WTC11 (cell line): ENCODE results near the gene LRRN3. TPM values are rescaled to one million over a fixed set of nuclear protein-coding genes. Genes with fewer than 3 reads are reported as not detected.

Source experiments
- ATAC-seq: fragments of 200-7000 bp; cut with Tn5 transposase; 2 replicates; pipeline ENCODE4 v1.10.0; 2021; ENCODE audit warnings: mild to moderate bottlenecking, moderate library complexity
- Bru-seq: library from RNA; stranded (reverse); fragments of 400-500 nt; gene quantifications from one replicate; lab custom pipeline; 2021; lab: Mats Ljungman, UMichigan
- CTCF ChIA-PET: fragments of 300-600 bp; sonication (Branson Sonifier 250); formaldehyde crosslinking; loops from one replicate; lab custom pipeline; 2021; ENCODE audit warnings: antibody characterized with exemption; lab: Charles Lee
- POLR2A ChIA-PET: fragments of 350-600 bp; sonication (Branson Sonifier 250); formaldehyde crosslinking; loops from one replicate; lab custom pipeline; 2021; ENCODE audit warnings: antibody characterized with exemption; lab: Charles Lee
- DNase-seq: peaks from one replicate; pipeline ENCODE4 v3.0.0; 2021; ENCODE audit warnings: low spot score
- H3K27ac Mint-ChIP-seq: 2 replicates; pipeline ENCODE4 v1.8.0; 2021; ENCODE audit warnings: mixed read lengths
- H3K27me3 Mint-ChIP-seq: 2 replicates; pipeline ENCODE4 v1.8.0; 2021; ENCODE audit warnings: low read depth, mild to moderate bottlenecking, moderate library complexity, mixed read lengths
- H3K36me3 Mint-ChIP-seq: 2 replicates; pipeline ENCODE4 v1.8.0; 2021; ENCODE audit warnings: mixed read lengths
- H3K4me1 Mint-ChIP-seq: 2 replicates; pipeline ENCODE4 v1.8.0; 2022; ENCODE audit warnings: mixed read lengths
- H3K4me3 Mint-ChIP-seq: 2 replicates; pipeline ENCODE4 v1.8.0; 2021; ENCODE audit warnings: mild to moderate bottlenecking, moderate library complexity, mixed read lengths
- H3K9me3 Mint-ChIP-seq: 2 replicates; pipeline ENCODE4 v1.8.0; 2021; ENCODE audit warnings: mixed read lengths
- CBFB ChIP-seq: sonication (generic); formaldehyde crosslinking; IDR thresholded peaks from 2 replicates; pipeline ENCODE4 v1.8.1; 2022; ENCODE audit warnings: mild to moderate bottlenecking, low read depth, missing genetic modification reagents
- CDX4 ChIP-seq: fragments of 250-450 bp; sonication (Bioruptor Pico); IDR thresholded peaks from 2 replicates; pipeline ENCODE4 v1.9.0; 2021; ENCODE audit warnings: moderate library complexity, mild to moderate bottlenecking, inconsistent platforms, borderline replicate concordance
- CREB1 ChIP-seq: sonication (generic); formaldehyde crosslinking; IDR thresholded peaks from 2 replicates; pipeline ENCODE4 v1.8.0; 2023; ENCODE audit warnings: mild to moderate bottlenecking, missing genetic modification reagents
- E2F1 ChIP-seq: sonication (generic); formaldehyde crosslinking; IDR thresholded peaks from 2 replicates; pipeline ENCODE4 v1.8.0; 2022; ENCODE audit warnings: mild to moderate bottlenecking, missing genetic modification reagents
- ELF4 ChIP-seq: sonication (generic); formaldehyde crosslinking; IDR thresholded peaks from 2 replicates; pipeline ENCODE4 v1.8.1; 2022; ENCODE audit warnings: low read depth, mild to moderate bottlenecking, moderate library complexity, missing genetic modification reagents
- EMX1 ChIP-seq: fragments of 250-450 bp; sonication (Bioruptor Pico); IDR thresholded peaks from 2 replicates; pipeline ENCODE4 v1.8.0; 2021; ENCODE audit warnings: mild to moderate bottlenecking
- FOXP1 ChIP-seq: sonication (generic); formaldehyde crosslinking; IDR thresholded peaks from 2 replicates; pipeline ENCODE4 v1.8.0; 2022; ENCODE audit warnings: missing genetic modification reagents, mild to moderate bottlenecking, moderate library complexity, borderline replicate concordance
- HMGA2 ChIP-seq: fragments of 250-450 bp; sonication (Bioruptor Pico); IDR thresholded peaks from 2 replicates; pipeline ENCODE4 v1.4.0; 2021; ENCODE audit warnings: mild to moderate bottlenecking, moderate library complexity
- KAT7 ChIP-seq: sonication (generic); formaldehyde crosslinking; IDR thresholded peaks from 2 replicates; pipeline ENCODE4 v1.8.1; 2023; ENCODE audit warnings: missing genetic modification reagents, mild to moderate bottlenecking, borderline replicate concordance
- NFATC4 ChIP-seq: fragments of 250-450 bp; sonication (Bioruptor Pico); IDR thresholded peaks from 2 replicates; pipeline ENCODE4 v1.9.0; 2021; ENCODE audit warnings: mild to moderate bottlenecking
- NFYB ChIP-seq: sonication (generic); formaldehyde crosslinking; conservative IDR thresholded peaks from 2 replicates; pipeline ENCODE4 v1.8.0; 2022; ENCODE audit warnings: low read depth, missing genetic modification reagents
- PRRX2 ChIP-seq: fragments of 250-450 bp; sonication (Bioruptor Pico); IDR thresholded peaks from 2 replicates; pipeline ENCODE4 v1.8.0; 2021; ENCODE audit warnings: mild to moderate bottlenecking
- RELA ChIP-seq: sonication (generic); formaldehyde crosslinking; IDR thresholded peaks from 2 replicates; pipeline ENCODE4 v1.8.1; 2022; ENCODE audit warnings: missing genetic modification reagents, mild to moderate bottlenecking, borderline replicate concordance
- RORB ChIP-seq: fragments of 250-450 bp; sonication (Bioruptor Pico); IDR thresholded peaks from 2 replicates; pipeline ENCODE4 v1.9.0; 2021; ENCODE audit warnings: mild to moderate bottlenecking
- TP53 ChIP-seq: sonication (generic); formaldehyde crosslinking; IDR thresholded peaks from 2 replicates; pipeline ENCODE4 v1.8.1; 2023; ENCODE audit warnings: mild to moderate bottlenecking, missing genetic modification reagents
- USF1 ChIP-seq: sonication (generic); formaldehyde crosslinking; IDR thresholded peaks from 2 replicates; pipeline ENCODE4 v1.8.0; 2022; ENCODE audit warnings: mild to moderate bottlenecking, missing genetic modification reagents
- ZBTB43 ChIP-seq: sonication (generic); formaldehyde crosslinking; IDR thresholded peaks from 2 replicates; pipeline ENCODE4 v1.8.1; 2023; ENCODE audit warnings: mild to moderate bottlenecking, missing genetic modification reagents
- ZNF121 ChIP-seq: sonication (generic); formaldehyde crosslinking; IDR thresholded peaks from 2 replicates; pipeline ENCODE4 v1.8.0; 2023; ENCODE audit warnings: missing genetic modification reagents
- ZNF263 ChIP-seq: sonication (generic); formaldehyde crosslinking; IDR thresholded peaks from 2 replicates; pipeline ENCODE4 v1.8.1; 2022; ENCODE audit warnings: low read depth, mild to moderate bottlenecking, moderate library complexity, missing genetic modification reagents
- ZNF396 ChIP-seq: fragments of 250-450 bp; sonication (Bioruptor Pico); IDR thresholded peaks from 2 replicates; pipeline ENCODE4 v1.8.0; 2021; ENCODE audit warnings: mild to moderate bottlenecking, moderate library complexity, borderline replicate concordance
- long read RNA-seq, 3 experiments: library from RNA in 1 of 3; library from capped mRNA in 1 of 3; library from polyadenylated mRNA in 1 of 3; unstranded in 2 of 3; stranded (forward) in 1 of 3; transcript quantifications; one replicate each; pipeline ENCODE4 v2.0.0, GENCODE V29; 2021
- total RNA-seq: library from RNA; stranded (reverse); gene quantifications from 3 replicates; pipeline ENCODE4 v1.2.3, GENCODE V29; 2021
- TF ChIP-seq, protein P1 (sequence below): sonication (generic); formaldehyde crosslinking; IDR thresholded peaks from 2 replicates; pipeline ENCODE4 v1.8.0; 2022; ENCODE audit warnings: mild to moderate bottlenecking, missing genetic modification reagents
- TF ChIP-seq, protein P2 (sequence below): sonication (generic); formaldehyde crosslinking; IDR thresholded peaks from 2 replicates; pipeline ENCODE4 v1.8.1; 2022; ENCODE audit warnings: low read depth, mild to moderate bottlenecking, moderate library complexity, missing genetic modification reagents, borderline replicate concordance
- TF ChIP-seq, protein P3 (sequence below): sonication (generic); formaldehyde crosslinking; conservative IDR thresholded peaks from 2 replicates; pipeline ENCODE4 v1.8.1; 2022; ENCODE audit warnings: mild to moderate bottlenecking, missing genetic modification reagents
- TF ChIP-seq, protein P4 (sequence below): sonication (generic); formaldehyde crosslinking; conservative IDR thresholded peaks from 2 replicates; pipeline ENCODE4 v1.8.1; 2023; ENCODE audit warnings: mild to moderate bottlenecking, low read depth, missing genetic modification reagents, moderate library complexity

Gene LRRN3
- total RNA-seq (0.16 to 0.70 TPM (median 0.34 TPM) in 3 replicates), Bru-seq, nascent RNA (percentile 25 among the genes with signal in this experiment)
- long read RNA-seq, experiment 1, partial matches to known transcripts = 0 of 1 reads
- long read RNA-seq, experiment 1, other reads (novel, unspliced or antisense) = 0 of 1 reads
- long read RNA-seq, experiment 2 = 0 reads
- long read RNA-seq, experiment 3 = 0 reads

- Mint-ChIP-seq H3K4me1 (peaks cover 53% of the 10 kb centered on the region), H3K9me3 (no peaks in the 10 kb centered on the region), H3K27ac (no peak within 1 kb of the TSS; the same call in none of the 2 replicates), H3K27me3 (peaks cover 13% of the 10 kb centered on the region), H3K4me3 (no peak within 1 kb of the TSS; the same call in 1 of the 2 replicates), H3K36me3 (no peaks in the 10 kb centered on the region)
- DNase-seq (no peak), ATAC-seq (peak; percentile 68)
- no peak for TF ChIP-seq ZNF121 (CRISPR knock-in tag)
- TF ChIP-seq HMGA2 (CRISPR knock-in tag) = no peak
- no peak for TF ChIP-seq ZBTB43 (CRISPR knock-in tag)
- TF ChIP-seq ZNF396 = no peak
- TF ChIP-seq, protein P1, sequence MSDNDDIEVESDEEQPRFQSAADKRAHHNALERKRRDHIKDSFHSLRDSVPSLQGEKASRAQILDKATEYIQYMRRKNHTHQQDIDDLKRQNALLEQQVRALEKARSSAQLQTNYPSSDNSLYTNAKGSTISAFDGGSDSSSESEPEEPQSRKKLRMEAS (CRISPR knock-in tag) = no peak
- no peak for TF ChIP-seq ZNF263 (CRISPR knock-in tag)
- TF ChIP-seq RELA (CRISPR knock-in tag) = no peak
- TF ChIP-seq NFATC4 = no peak
- CTCF ChIA-PET = interaction anchor here (0.8 kb wide), 1 partner anchor 8 kb away, joined by 5 read pairs; no protein-coding TSS in a partner anchor
- POLR2A ChIA-PET = no interaction called here
Observed at GRCh38 chr7:111090846-111091245, at the start of gene LRRN3. Gene LRRN3 (plus strand): TSS chr7:111091127. CDS start chr7:111122773, 31,646 bp downstream.

DNA sequence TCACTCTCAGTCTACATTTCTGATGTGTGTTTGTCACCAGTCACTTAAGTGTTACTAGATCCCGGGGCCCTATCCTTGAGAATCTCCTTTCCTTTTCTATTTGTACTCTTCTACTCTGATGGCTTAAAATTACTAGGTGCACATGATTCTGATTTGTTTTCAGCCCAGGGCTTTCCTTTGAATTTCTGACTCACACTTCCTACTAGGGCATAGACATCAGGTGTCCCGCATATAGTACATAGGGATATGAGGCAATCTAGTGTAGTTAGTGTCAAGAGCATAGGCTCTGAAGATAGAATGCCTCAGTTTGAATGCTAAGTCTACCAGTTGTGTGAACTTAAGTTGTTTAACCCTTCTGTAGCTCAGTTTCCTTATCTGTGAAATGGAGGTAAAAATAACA, 49.4 kb upstream of the LRRN3 start:
- Mint-ChIP-seq H3K27ac (no peak overlapping the region), H3K4me3 (no peak overlapping the region), H3K27me3 (no peaks in the 10 kb centered on the region), H3K4me1 (peaks cover 20% of the 10 kb centered on the region), H3K36me3 (no peaks in the 10 kb centered on the region), H3K9me3 (no peaks in the 10 kb centered on the region)
- TF ChIP-seq ZNF396 (no peak), CDX4 (CRISPR knock-in tag) (no peak), TP53 (CRISPR knock-in tag) (no peak), FOXP1 (no peak), ELF4 (CRISPR knock-in tag) (no peak), EMX1 (CRISPR knock-in tag) (no peak), USF1 (CRISPR knock-in tag) (no peak), PRRX2 (CRISPR knock-in tag) (no peak), RORB (CRISPR knock-in tag) (no peak), KAT7 (CRISPR knock-in tag) (no peak), E2F1 (CRISPR knock-in tag) (no peak), CREB1 (no peak), CBFB (no peak), NFYB (CRISPR knock-in tag) (no peak)
- TF ChIP-seq, protein P2, sequence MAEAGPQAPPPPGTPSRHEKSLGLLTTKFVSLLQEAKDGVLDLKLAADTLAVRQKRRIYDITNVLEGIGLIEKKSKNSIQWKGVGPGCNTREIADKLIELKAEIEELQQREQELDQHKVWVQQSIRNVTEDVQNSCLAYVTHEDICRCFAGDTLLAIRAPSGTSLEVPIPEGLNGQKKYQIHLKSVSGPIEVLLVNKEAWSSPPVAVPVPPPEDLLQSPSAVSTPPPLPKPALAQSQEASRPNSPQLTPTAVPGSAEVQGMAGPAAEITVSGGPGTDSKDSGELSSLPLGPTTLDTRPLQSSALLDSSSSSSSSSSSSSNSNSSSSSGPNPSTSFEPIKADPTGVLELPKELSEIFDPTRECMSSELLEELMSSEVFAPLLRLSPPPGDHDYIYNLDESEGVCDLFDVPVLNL (CRISPR knock-in tag) = no peak
- TF ChIP-seq, protein P3, sequence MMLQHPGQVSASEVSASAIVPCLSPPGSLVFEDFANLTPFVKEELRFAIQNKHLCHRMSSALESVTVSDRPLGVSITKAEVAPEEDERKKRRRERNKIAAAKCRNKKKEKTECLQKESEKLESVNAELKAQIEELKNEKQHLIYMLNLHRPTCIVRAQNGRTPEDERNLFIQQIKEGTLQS (CRISPR knock-in tag) = no peak
- TF ChIP-seq, protein P4, sequence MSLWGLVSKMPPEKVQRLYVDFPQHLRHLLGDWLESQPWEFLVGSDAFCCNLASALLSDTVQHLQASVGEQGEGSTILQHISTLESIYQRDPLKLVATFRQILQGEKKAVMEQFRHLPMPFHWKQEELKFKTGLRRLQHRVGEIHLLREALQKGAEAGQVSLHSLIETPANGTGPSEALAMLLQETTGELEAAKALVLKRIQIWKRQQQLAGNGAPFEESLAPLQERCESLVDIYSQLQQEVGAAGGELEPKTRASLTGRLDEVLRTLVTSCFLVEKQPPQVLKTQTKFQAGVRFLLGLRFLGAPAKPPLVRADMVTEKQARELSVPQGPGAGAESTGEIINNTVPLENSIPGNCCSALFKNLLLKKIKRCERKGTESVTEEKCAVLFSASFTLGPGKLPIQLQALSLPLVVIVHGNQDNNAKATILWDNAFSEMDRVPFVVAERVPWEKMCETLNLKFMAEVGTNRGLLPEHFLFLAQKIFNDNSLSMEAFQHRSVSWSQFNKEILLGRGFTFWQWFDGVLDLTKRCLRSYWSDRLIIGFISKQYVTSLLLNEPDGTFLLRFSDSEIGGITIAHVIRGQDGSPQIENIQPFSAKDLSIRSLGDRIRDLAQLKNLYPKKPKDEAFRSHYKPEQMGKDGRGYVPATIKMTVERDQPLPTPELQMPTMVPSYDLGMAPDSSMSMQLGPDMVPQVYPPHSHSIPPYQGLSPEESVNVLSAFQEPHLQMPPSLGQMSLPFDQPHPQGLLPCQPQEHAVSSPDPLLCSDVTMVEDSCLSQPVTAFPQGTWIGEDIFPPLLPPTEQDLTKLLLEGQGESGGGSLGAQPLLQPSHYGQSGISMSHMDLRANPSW (CRISPR knock-in tag) = no peak
- TF ChIP-seq, protein P1 (CRISPR knock-in tag) = no peak
- DNase-seq (no peak), ATAC-seq (no peak)
- ChIA-PET POLR2A (no interaction called here), CTCF (no interaction called here)
